OCI-LY3 (cell line): ENCODE data around the gene RHOB.

Experiments
- H2AFZ ChIP-seq: fragments of 200-600, 300-600 bp; shearing (Covaris generic); 2 replicates; pipeline ENCODE4 v1.6.0; 2014; ENCODE audit warnings: antibody characterized with exemption, low read depth, low read length
- H3K27ac ChIP-seq: fragments of 200-600, 300-600 bp; sonication (generic); 2 replicates; pipeline ENCODE4 v1.5.1; 2014; ENCODE audit warnings: mild to moderate bottlenecking, low read length, moderate library complexity, mixed read lengths
- H3K27me3 ChIP-seq: fragments of 200-600, 300-600 bp; sonication (generic); 2 replicates; pipeline ENCODE4 v1.6.1; 2014; ENCODE audit warnings: low read depth, low read length, mixed read lengths
- H3K36me3 ChIP-seq: fragments of 200-600, 300-600 bp; sonication (generic); replicated peaks from 2 replicates; pipeline ENCODE3; 2014; ENCODE audit warnings: low read depth, low read length, mixed read lengths
- H3K4me1 ChIP-seq: fragments of 300-600, 200-600 bp; sonication (generic); 2 replicates; pipeline ENCODE4 v1.6.1; 2014; ENCODE audit warnings: low read length, mixed read lengths
- H3K4me2 ChIP-seq: fragments of 200-600, 300-600 bp; sonication (generic); 2 replicates; pipeline ENCODE4 v1.6.1; 2014; ENCODE audit warnings: low read length, mixed read lengths
- H3K4me3 ChIP-seq: fragments of 300-600, 200-600 bp; sonication (generic); 2 replicates; pipeline ENCODE4 v1.5.1; 2014; ENCODE audit warnings: antibody characterized with exemption, mild to moderate bottlenecking, low read length, moderate library complexity
- H3K79me2 ChIP-seq: fragments of 300-600, 200-600 bp; shearing (Covaris generic); 2 replicates; pipeline ENCODE4 v1.6.1; 2014; ENCODE audit warnings: mild to moderate bottlenecking, low read length, mixed read lengths
- H3K9ac ChIP-seq: fragments of 300-600, 200-600 bp; shearing (Covaris generic); 2 replicates; pipeline ENCODE4 v1.6.0; 2014; ENCODE audit warnings: mild to moderate bottlenecking, low read length, moderate library complexity
- H3K9me3 ChIP-seq: fragments of 200-600, 300-600 bp; shearing (Covaris generic); 2 replicates; pipeline ENCODE4 v1.6.1; 2014; ENCODE audit warnings: low read length, mixed read lengths; ENCODE audit not compliant: insufficient read depth
- H4K20me1 ChIP-seq: fragments of 200-600, 300-600 bp; sonication (generic); 2 replicates; pipeline ENCODE4 v1.6.1; 2016; ENCODE audit warnings: low read length, mixed read lengths; ENCODE audit not compliant: insufficient read depth
- EZH2phosphoT487 ChIP-seq: fragments of 200-600 bp; shearing (Covaris generic); IDR thresholded peaks from 2 replicates; pipeline ENCODE4 v1.6.1; 2018; ENCODE audit warnings: antibody characterized with exemption, mixed run types, low read depth
- TF ChIP-seq, protein P1 (sequence below): fragments of 200-600, 300-600 bp; sonication (generic); IDR thresholded peaks from 2 replicates; pipeline ENCODE4 v1.5.1; 2014; ENCODE audit warnings: antibody characterized with exemption, low read length, low read depth

RHOB gene

GRCh38 chr2:20447437-20448245 lies 767 bp downstream of the RHOB start:
- H3K4me3 ChIP-seq: no peak overlapping the region
- no peaks in the 10 kb centered on the region for H3K36me3 ChIP-seq
- no peaks in the 10 kb centered on the region for H3K9me3 ChIP-seq
- no peak overlapping the region for H3K4me2 ChIP-seq
- H3K4me1 ChIP-seq: 0 out of 2 replicates have a peak, but pooled peaks cover 3% of the 10 kb centered on the region
- TF ChIP-seq EZH2phosphoT487: no peak
- TF ChIP-seq, protein P1, sequence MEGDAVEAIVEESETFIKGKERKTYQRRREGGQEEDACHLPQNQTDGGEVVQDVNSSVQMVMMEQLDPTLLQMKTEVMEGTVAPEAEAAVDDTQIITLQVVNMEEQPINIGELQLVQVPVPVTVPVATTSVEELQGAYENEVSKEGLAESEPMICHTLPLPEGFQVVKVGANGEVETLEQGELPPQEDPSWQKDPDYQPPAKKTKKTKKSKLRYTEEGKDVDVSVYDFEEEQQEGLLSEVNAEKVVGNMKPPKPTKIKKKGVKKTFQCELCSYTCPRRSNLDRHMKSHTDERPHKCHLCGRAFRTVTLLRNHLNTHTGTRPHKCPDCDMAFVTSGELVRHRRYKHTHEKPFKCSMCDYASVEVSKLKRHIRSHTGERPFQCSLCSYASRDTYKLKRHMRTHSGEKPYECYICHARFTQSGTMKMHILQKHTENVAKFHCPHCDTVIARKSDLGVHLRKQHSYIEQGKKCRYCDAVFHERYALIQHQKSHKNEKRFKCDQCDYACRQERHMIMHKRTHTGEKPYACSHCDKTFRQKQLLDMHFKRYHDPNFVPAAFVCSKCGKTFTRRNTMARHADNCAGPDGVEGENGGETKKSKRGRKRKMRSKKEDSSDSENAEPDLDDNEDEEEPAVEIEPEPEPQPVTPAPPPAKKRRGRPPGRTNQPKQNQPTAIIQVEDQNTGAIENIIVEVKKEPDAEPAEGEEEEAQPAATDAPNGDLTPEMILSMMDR: no peak
- H3K79me2 ChIP-seq: no peaks in the 10 kb centered on the region
- no peak overlapping the region for H3K9ac ChIP-seq
- peaks cover 18% of the 10 kb centered on the region for H3K27me3 ChIP-seq
- H2AFZ ChIP-seq: no peak overlapping the region
- H3K27ac ChIP-seq: no peak overlapping the region
- no peaks in the 10 kb centered on the region for H4K20me1 ChIP-seq

- H3K27ac ChIP-seq: no peak overlapping the region
- no peak overlapping the region for H3K4me2 ChIP-seq
- 0 out of 2 replicates have a peak, but pooled peaks cover 3% of the 10 kb centered on the region for H3K4me1 ChIP-seq
- no peak for TF ChIP-seq EZH2phosphoT487
- TF ChIP-seq, protein P1: no peak
- no peaks in the 10 kb centered on the region for H3K79me2 ChIP-seq
- H3K27me3 ChIP-seq: peaks cover 25% of the 10 kb centered on the region
- H3K9ac ChIP-seq: no peak overlapping the region
- no peak overlapping the region for H2AFZ ChIP-seq
- H3K36me3 ChIP-seq: no peaks in the 10 kb centered on the region
- H4K20me1 ChIP-seq: no peaks in the 10 kb centered on the region
- H3K9me3 ChIP-seq: no peaks in the 10 kb centered on the region
- no peak overlapping the region for H3K4me3 ChIP-seq
Measured at GRCh38 chr2:20448246-20448976, 1.5 kb downstream of the RHOB start.

DNA sequence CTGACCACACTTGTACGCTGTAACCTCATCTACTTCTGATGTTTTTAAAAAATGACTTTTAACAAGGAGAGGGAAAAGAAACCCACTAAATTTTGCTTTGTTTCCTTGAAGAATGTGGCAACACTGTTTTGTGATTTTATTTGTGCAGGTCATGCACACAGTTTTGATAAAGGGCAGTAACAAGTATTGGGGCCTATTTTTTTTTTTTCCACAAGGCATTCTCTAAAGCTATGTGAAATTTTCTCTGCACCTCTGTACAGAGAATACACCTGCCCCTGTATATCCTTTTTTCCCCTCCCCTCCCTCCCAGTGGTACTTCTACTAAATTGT lies 2.1 kb downstream of the RHOB start:
- no peaks in the 10 kb centered on the region for H4K20me1 ChIP-seq
- no peak overlapping the region for H3K4me2 ChIP-seq
- H3K27me3 ChIP-seq: peaks cover 24% of the 10 kb centered on the region
- 0 out of 2 replicates have a peak, but pooled peaks cover 3% of the 10 kb centered on the region for H3K4me1 ChIP-seq
- H3K4me3 ChIP-seq: no peak overlapping the region
- no peaks in the 10 kb centered on the region for H3K9me3 ChIP-seq
- no peak overlapping the region for H3K9ac ChIP-seq
- no peak overlapping the region for H3K27ac ChIP-seq
- TF ChIP-seq, protein P1: no peak
- no peak for TF ChIP-seq EZH2phosphoT487
- no peak overlapping the region for H2AFZ ChIP-seq
- no peaks in the 10 kb centered on the region for H3K79me2 ChIP-seq
- H3K36me3 ChIP-seq: no peaks in the 10 kb centered on the region

GRCh38 chr2:20449501-20450200 lies 2.8 kb downstream of the RHOB start:
- H4K20me1 ChIP-seq: no peaks in the 10 kb centered on the region
- no peaks in the 10 kb centered on the region for H3K9me3 ChIP-seq
- no peaks in the 10 kb centered on the region for H3K36me3 ChIP-seq
- H3K4me3 ChIP-seq: no peak overlapping the region
- no peak overlapping the region for H3K27ac ChIP-seq
- TF ChIP-seq EZH2phosphoT487: no peak
- TF ChIP-seq, protein P1: no peak
- no peaks in the 10 kb centered on the region for H3K79me2 ChIP-seq
- no peak overlapping the region for H2AFZ ChIP-seq
- 0 out of 2 replicates have a peak, but pooled peaks cover 3% of the 10 kb centered on the region for H3K4me1 ChIP-seq
- H3K27me3 ChIP-seq: peaks cover 23% of the 10 kb centered on the region
- H3K9ac ChIP-seq: no peak overlapping the region
- H3K4me2 ChIP-seq: no peak overlapping the region
